Measurements from ENCODE around the gene MAPK12. TPM values are rescaled to one million over a fixed set of nuclear protein-coding genes. Genes with fewer than 3 reads are reported as not detected.

Gene MAPK12
- total and polyA plus RNA-seq, 2 of the 8 experiments (the other 6 are each of a cell fraction or from before 2014, with no cell fraction given): 17.3 to 20.3 TPM

GRCh38 chr22:50266994-50267393 is 5.5 kb upstream of the MAPK12 start (continued):
- no peak for TF ChIP-seq E2F6 (IDR thresholded peaks at IDR 0.05)

Measured in H1 (cell line).